ENCODE data around the gene INPP4B.

GRCh38 chr4:142566243-142566642 lies 279.9 kb downstream of the INPP4B start:
- TF ChIP-seq GABPA (IDR thresholded peaks at IDR 0.05; ENCODE audit: low read depth) (no peak), CTCF (IDR thresholded peaks at IDR 0.05) (no peak), EP300 (IDR thresholded peaks at IDR 0.05; ENCODE audit: borderline replicate concordance in 1 of 2, low read depth in 1 of 2, low read length in 1 of 2) (no peak), TCF12 (IDR thresholded peaks at IDR 0.05) (no peak), NRF1 (IDR thresholded peaks at IDR 0.05; ENCODE audit: low read depth, low read length) (no peak), POLR2AphosphoS5 (IDR thresholded peaks at IDR 0.05; ENCODE audit: low read depth, low read length) (no peak), RFX5 (IDR thresholded peaks at IDR 0.05; ENCODE audit: low read length) (no peak), PBX3 (IDR thresholded peaks at IDR 0.05) (no peak)
